T-helper 2 cell (primary cell): ENCODE measurements around the gene IFI6.
"Not testable (repeated sequence)": the region's sequence is repeated elsewhere in the genome, so short reads cannot be mapped to it uniquely, and the experiment has no call there.

Experiments used
- DNase-seq, 5 experiments: peaks; one replicate each; pipeline versions ENCODE4 v3.0.0 to v3.0.0-alpha.2; 2012 to 2022

IFI6 gene

GRCh38 chr1:27626031-27626935 is 45.7 kb downstream of the IFI6 start:
- DNase-seq: no peak

GRCh38 chr1:27624467-27625178 is 47.4 kb downstream of the IFI6 start:
- DNase-seq: no peak

- no peak for DNase-seq
Observed at GRCh38 chr1:27623327-27624212, 48.4 kb downstream of the IFI6 start.

GRCh38 chr1:27622828-27623227 is 49.2 kb downstream of the IFI6 start:
- no peak for DNase-seq

GRCh38 chr1:27621051-27621920 is 50.7 kb downstream of the IFI6 start:
- no peak for DNase-seq

GRCh38 chr1:27619782-27620438 is 52.1 kb downstream of the IFI6 start:
- not testable (repeated sequence) for DNase-seq

- peak in 2 of 5 experiments; percentile 63 to 85 for DNase-seq
Observed at GRCh38 chr1:27618341-27619082, 53.5 kb downstream of the IFI6 start.

GRCh38 chr1:27617420-27617819 is 54.6 kb downstream of the IFI6 start:
- no peak for DNase-seq

GRCh38 chr1:27616441-27616840 is 55.6 kb downstream of the IFI6 start:
- no peak for DNase-seq
